Natural killer cell (primary cell): ENCODE data around the gene KAT6B. TPM values are rescaled to one million over a fixed set of nuclear protein-coding genes. Genes with fewer than 3 reads are reported as not detected.

Experiments used
- ATAC-seq, 3 donors: fragments of 150-1000 bp in 2 of 3; fragments of 200-7000 bp in 1 of 3; cut with Tn5 transposase; 1 replicate in 1 of 3; 2 replicates in 2 of 3; pipeline ENCODE4 v1.10.0; 2021; ENCODE audit warnings: mild to moderate bottlenecking in 2 of 3, moderate library complexity in 2 of 3
- DNase-seq, 2 donors: peaks; one replicate each; pipeline versions ENCODE4 v3.0.0 to v3.0.0-alpha.2; 2013 to 2021; ENCODE audit warnings: mixed read lengths in 1 of 2
- H3K27ac ChIP-seq: one replicate; pipeline ENCODE4 v1.5.1; 2013; ENCODE audit warnings: mild to moderate bottlenecking, low read length
- H3K27me3 ChIP-seq: one replicate; pipeline ENCODE4 v1.6.1; 2013; ENCODE audit warnings: low read length; ENCODE audit not compliant: control insufficient read depth, insufficient read depth
- H3K36me3 ChIP-seq: one replicate; pipeline ENCODE4 v1.6.1; 2013; ENCODE audit warnings: low read length; ENCODE audit not compliant: control insufficient read depth, insufficient read depth
- H3K4me1 ChIP-seq: one replicate; pipeline ENCODE4 v1.6.1; 2013; ENCODE audit warnings: low read length; ENCODE audit not compliant: control insufficient read depth, insufficient read depth
- H3K4me3 ChIP-seq: one replicate; pipeline ENCODE4 v1.5.1; 2013; ENCODE audit warnings: low read length
- H3K9me3 ChIP-seq: one replicate; pipeline ENCODE4 v1.6.1; 2013; ENCODE audit warnings: low read length; ENCODE audit not compliant: control insufficient read depth, insufficient read depth
- H3K27ac Mint-ChIP-seq, 2 donors: one replicate each; pipeline ENCODE4 v1.8.0; 2022; ENCODE audit warnings: mild to moderate bottlenecking in 2 of 2, mixed read lengths in 2 of 2, moderate library complexity in 1 of 2
- H3K27me3 Mint-ChIP-seq, 2 donors: one replicate each; pipeline ENCODE4 v1.8.0; 2022; ENCODE audit warnings: low read depth in 2 of 2, mixed read lengths in 2 of 2
- H3K36me3 Mint-ChIP-seq: one replicate; pipeline ENCODE4 v1.8.0; 2022; ENCODE audit warnings: mixed read lengths
- H3K4me1 Mint-ChIP-seq, 2 donors: one replicate each; pipeline ENCODE4 v1.8.0; 2022; ENCODE audit warnings: mixed read lengths in 2 of 2
- H3K4me3 Mint-ChIP-seq: one replicate; pipeline ENCODE4 v1.8.0; 2022; ENCODE audit warnings: mild to moderate bottlenecking, moderate library complexity, mixed read lengths
- H3K9me3 Mint-ChIP-seq, 2 donors: one replicate each; pipeline ENCODE4 v1.8.0; 2022; ENCODE audit warnings: mixed read lengths in 2 of 2
- WGBS: methylation state at CpG from one replicate; pipeline ENCODE4 v1.1.7; 2013; ENCODE audit warnings: missing lambda C conversion rate; ENCODE audit not compliant: insufficient coverage; 5-methylcytosine and 5-hydroxymethylcytosine counted together
- intact Hi-C: fragments of 100-400 bp; cut with micrococcal nuclease; formaldehyde crosslinking; loops from one replicate; pipeline ENCODE4 v1.14.2; 2022
- total RNA-seq, 4 donors: library from RNA; stranded (reverse); fragments of 120-200 nt in 1 of 4; gene quantifications; one replicate each; pipeline versions ENCODE4 v1.2.3 to v1.2.4, GENCODE V29; 2013 to 2022
- TF ChIP-seq, protein P1 (sequence below): fragments of 200-600 bp; IDR thresholded peaks from one replicate; pipeline ENCODE4 v1.8.0; 2022; ENCODE audit warnings: antibody characterized with exemption

Gene KAT6B
- total RNA-seq, 3 donors from 2014 or later (not counting 1 experiment from before 2014, with no cell fraction given), result 117 to 133 (median 121) TPM

DNA sequence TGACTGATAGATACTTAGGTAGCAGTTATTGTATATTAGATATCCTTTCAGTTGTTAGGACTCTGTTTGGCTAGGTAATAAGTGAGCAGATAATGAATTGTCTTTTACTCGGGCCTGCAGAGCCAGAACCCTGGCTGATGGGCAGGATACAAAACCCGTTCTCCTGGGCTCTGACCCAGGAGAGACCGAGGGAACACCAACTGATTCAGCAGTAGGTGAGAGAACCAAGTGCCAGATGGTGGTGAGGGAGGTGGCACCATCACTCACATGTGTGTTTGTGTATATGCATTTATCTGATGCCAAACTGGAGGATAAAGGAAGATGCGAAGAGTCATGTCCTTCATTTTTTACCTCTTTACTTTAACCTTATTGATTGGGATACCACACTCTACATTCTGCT lies 169.4 kb downstream of the KAT6B start:
- H3K9me3 Mint-ChIP-seq, result no peaks in the 10 kb centered on the region
- TF ChIP-seq, protein P1, sequence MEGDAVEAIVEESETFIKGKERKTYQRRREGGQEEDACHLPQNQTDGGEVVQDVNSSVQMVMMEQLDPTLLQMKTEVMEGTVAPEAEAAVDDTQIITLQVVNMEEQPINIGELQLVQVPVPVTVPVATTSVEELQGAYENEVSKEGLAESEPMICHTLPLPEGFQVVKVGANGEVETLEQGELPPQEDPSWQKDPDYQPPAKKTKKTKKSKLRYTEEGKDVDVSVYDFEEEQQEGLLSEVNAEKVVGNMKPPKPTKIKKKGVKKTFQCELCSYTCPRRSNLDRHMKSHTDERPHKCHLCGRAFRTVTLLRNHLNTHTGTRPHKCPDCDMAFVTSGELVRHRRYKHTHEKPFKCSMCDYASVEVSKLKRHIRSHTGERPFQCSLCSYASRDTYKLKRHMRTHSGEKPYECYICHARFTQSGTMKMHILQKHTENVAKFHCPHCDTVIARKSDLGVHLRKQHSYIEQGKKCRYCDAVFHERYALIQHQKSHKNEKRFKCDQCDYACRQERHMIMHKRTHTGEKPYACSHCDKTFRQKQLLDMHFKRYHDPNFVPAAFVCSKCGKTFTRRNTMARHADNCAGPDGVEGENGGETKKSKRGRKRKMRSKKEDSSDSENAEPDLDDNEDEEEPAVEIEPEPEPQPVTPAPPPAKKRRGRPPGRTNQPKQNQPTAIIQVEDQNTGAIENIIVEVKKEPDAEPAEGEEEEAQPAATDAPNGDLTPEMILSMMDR, result no peak
- Histone ChIP-seq H3K4me3 (no peak overlapping the region), H3K9me3 (no peaks in the 10 kb centered on the region), H3K27me3 (no peaks in the 10 kb centered on the region), H3K27ac (no peak overlapping the region), H3K36me3 (peaks cover 16% of the 10 kb centered on the region), H3K4me1 (peaks cover 2% of the 10 kb centered on the region)
- intact Hi-C loops, result no loop called here
- 92% methylated on average over 3 of the region's 4 CpGs for WGBS
- ATAC-seq (no peak), DNase-seq (no peak)
- H3K4me3 Mint-ChIP-seq, result no peak overlapping the region
- peaks cover 16% of the 10 kb centered on the region for H3K36me3 Mint-ChIP-seq
- H3K4me1 Mint-ChIP-seq, result peaks cover 24 to 28% of the 10 kb centered on the region in 2 donors
- no peaks in the 10 kb centered on the region for H3K27me3 Mint-ChIP-seq
- H3K27ac Mint-ChIP-seq, result no peak overlapping the region

DNA sequence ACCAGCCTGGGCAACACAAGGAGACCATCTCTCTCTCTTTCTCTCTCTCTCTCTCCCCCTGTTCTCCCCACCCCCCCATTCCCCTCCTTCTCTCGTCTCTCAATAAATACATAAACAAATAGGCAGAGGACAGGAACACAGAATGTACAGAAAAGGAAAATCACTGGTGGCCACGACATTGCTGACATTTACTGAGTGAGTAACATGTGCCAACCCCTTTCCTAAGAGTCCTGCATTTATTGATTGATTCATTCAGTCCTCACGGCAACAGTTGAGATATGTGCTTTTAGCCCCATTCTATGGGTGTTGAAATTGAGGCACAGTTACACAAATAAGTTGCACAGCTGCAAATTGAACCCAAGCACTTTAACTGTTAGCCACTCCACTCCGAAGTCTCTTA lies 170.8 kb downstream of the KAT6B start:
- Histone ChIP-seq H3K27ac (no peak overlapping the region), H3K4me3 (no peak overlapping the region), H3K36me3 (peaks cover 16% of the 10 kb centered on the region), H3K9me3 (no peaks in the 10 kb centered on the region), H3K4me1 (peaks cover 6% of the 10 kb centered on the region), H3K27me3 (no peaks in the 10 kb centered on the region)
- TF ChIP-seq, protein P1, result no peak
- WGBS, result 94% methylated on average over 3 of the region's 4 CpGs
- ATAC-seq (no peak), DNase-seq (no peak)
- Mint-ChIP-seq H3K27ac (no peak overlapping the region), H3K9me3 (no peaks in the 10 kb centered on the region), H3K4me3 (no peak overlapping the region), H3K36me3 (peaks cover 16% of the 10 kb centered on the region), H3K4me1 (peaks cover 28 to 29% of the 10 kb centered on the region in 2 donors), H3K27me3 (no peaks in the 10 kb centered on the region)
- intact Hi-C loops, result no loop called here

DNA sequence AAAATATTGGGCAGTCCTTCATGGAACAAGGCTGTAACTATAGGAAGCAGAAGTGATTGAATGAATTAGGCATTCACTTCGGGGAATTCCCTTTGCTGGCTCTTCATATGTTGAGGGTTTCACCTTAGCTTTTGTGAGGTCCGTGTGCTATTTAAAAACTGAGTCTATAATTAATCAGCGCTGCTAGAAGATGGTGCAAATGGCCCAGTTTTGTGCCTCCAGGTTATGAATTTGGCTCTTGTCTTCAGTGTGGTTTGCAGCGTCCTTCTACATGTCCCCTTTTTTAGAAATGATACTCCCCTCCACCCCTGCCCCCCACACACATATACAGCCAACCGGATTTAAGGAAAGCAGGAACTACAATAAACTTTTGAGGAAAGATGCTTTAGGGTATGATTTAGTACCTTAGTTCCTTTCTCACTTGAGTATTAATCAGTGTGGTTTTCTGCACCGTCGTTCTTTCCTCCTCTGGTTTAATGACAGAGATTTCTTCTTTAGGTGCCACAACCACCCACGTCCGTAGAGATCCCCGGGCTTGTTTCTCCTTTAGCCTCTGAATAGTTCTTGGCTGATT lies 174.4 kb downstream of the KAT6B start:
- no peaks in the 10 kb centered on the region for H3K9me3 ChIP-seq
- H3K27me3 Mint-ChIP-seq, result no peaks in the 10 kb centered on the region
- intact Hi-C loops, result loop anchor here (2.0 kb wide), 1 partner anchor 14 kb away; no protein-coding TSS in a partner anchor
- peak overlapping the region; percentile 42 for H3K4me3 Mint-ChIP-seq
- H3K27ac ChIP-seq, result peak overlapping the region; percentile 57
- H3K27me3 ChIP-seq, result no peaks in the 10 kb centered on the region
- ATAC-seq, result peak; percentile 31 to 87 (median 68)
- no peak overlapping the region for H3K4me3 ChIP-seq
- 27% methylated on average over 9 of the region's 10 CpGs for WGBS
- H3K36me3 Mint-ChIP-seq, result peaks cover 5% of the 10 kb centered on the region
- peaks cover 24 to 36% of the 10 kb centered on the region in 2 donors for H3K4me1 Mint-ChIP-seq
- TF ChIP-seq, protein P1, result no peak
- H3K9me3 Mint-ChIP-seq, result no peaks in the 10 kb centered on the region
- H3K36me3 ChIP-seq, result peaks cover 3% of the 10 kb centered on the region
- peak overlapping the region; percentile 75 to 92 for H3K27ac Mint-ChIP-seq
- no peak for DNase-seq
- H3K4me1 ChIP-seq, result peaks cover 6% of the 10 kb centered on the region
